Transverse colon (tissue), 4 donors: ENCODE measurements around the gene COX5A. TPM values are rescaled to one million over a fixed set of nuclear protein-coding genes. Genes with fewer than 3 reads are reported as not detected.

Source experiments
- DNase-seq: peaks from one replicate; pipeline ENCODE4 v3.0.0-alpha.2; 2019
- H3K27ac ChIP-seq, 4 donors: fragments of 200-600 bp; sonication (generic); 2 replicates each; pipeline ENCODE4 v1.5.1; 2016 to 2018; ENCODE audit warnings: inconsistent platforms in 4 of 4
- H3K27me3 ChIP-seq: fragments of 200-600 bp; sonication (generic); 2 replicates; pipeline ENCODE4 v1.5.1; 2017; ENCODE audit warnings: inconsistent platforms
- H3K36me3 ChIP-seq, 4 donors: fragments of 200-600 bp; sonication (generic); 2 replicates each; pipeline ENCODE4 v1.5.1; 2017 to 2019; ENCODE audit warnings: inconsistent platforms in 4 of 4
- H3K4me1 ChIP-seq, 4 donors: fragments of 200-600 bp; sonication (generic); 2 replicates each; pipeline ENCODE4 v1.5.1; 2017 to 2020; ENCODE audit warnings: inconsistent platforms in 4 of 4
- H3K4me3 ChIP-seq, 4 donors: fragments of 200-600 bp; sonication (generic); 1 replicate in 1 of 4; 2 replicates in 3 of 4; pipeline versions ENCODE4 v1.5.1 to v1.6.1; 2017 to 2019; ENCODE audit warnings: inconsistent platforms in 4 of 4
- H3K9me3 ChIP-seq, 2 donors: fragments of 200-600 bp; sonication (generic); 2 replicates each; pipeline ENCODE4 v1.5.1; 2017 to 2019; ENCODE audit warnings: inconsistent platforms in 2 of 2
- CTCF ChIP-seq, 5 experiments: fragments of 200-600 bp in 3 of 5; fragments of 450-650 bp in 2 of 5; sonication (generic) in 3 of 5; IDR thresholded peaks; 1 replicate in 2 of 5; 2 replicates in 3 of 5; pipeline ENCODE4 v1.5.1; 2016 to 2017; ENCODE audit warnings: antibody characterized with exemption in 5 of 5, inconsistent platforms in 3 of 5, mild to moderate bottlenecking in 2 of 5, moderate library complexity in 1 of 5
- EP300 ChIP-seq: sonication (generic); formaldehyde crosslinking; IDR thresholded peaks from one replicate; pipeline ENCODE4 v1.6.1; 2017; ENCODE audit warnings: antibody characterized with exemption, low read depth
- POLR2A ChIP-seq: fragments of 450-650 bp; IDR thresholded peaks from one replicate; pipeline ENCODE4 v1.6.1; 2016; ENCODE audit warnings: antibody characterized with exemption, mild to moderate bottlenecking, moderate library complexity
- POLR2AphosphoS5 ChIP-seq, 3 donors: sonication (generic); formaldehyde crosslinking; IDR thresholded peaks; one replicate each; pipeline ENCODE4 v1.6.1; 2016; ENCODE audit warnings: antibody characterized with exemption in 3 of 3
- WGBS, 2 donors: methylation state at CpG; one replicate each; pipeline ENCODE4 v1.1.5; 2018; ENCODE audit warnings: low coverage in 1 of 2; 5-methylcytosine and 5-hydroxymethylcytosine counted together
- in situ Hi-C, 4 donors: fragments of 200-750 bp; cut with MboI; loops; one replicate each; pipeline versions ENCODE4 v1.15.0 to v1.15.1; 2017; ENCODE audit warnings: low sequenced_read_pairs in 3 of 4, low pct_ligation_motif_present in 1 of 4, low pct_unique_long_range_greater_than_20kb in 1 of 4
- intact Hi-C: fragments of 100-400 bp; cut with DNase I; formaldehyde crosslinking; loops from one replicate; pipeline ENCODE4 v1.15.1; 2023; ENCODE audit warnings: low total_unique reads
- total RNA-seq, 4 donors: library from RNA; depleted of rRNA; stranded (reverse); fragments of >200 nt; gene quantifications; one replicate each; pipeline ENCODE4 v1.1.0, GENCODE V29; 2016

COX5A gene
- total RNA-seq, 4 donors from 2014 or later: 135 to 437 (median 219) TPM

DNA sequence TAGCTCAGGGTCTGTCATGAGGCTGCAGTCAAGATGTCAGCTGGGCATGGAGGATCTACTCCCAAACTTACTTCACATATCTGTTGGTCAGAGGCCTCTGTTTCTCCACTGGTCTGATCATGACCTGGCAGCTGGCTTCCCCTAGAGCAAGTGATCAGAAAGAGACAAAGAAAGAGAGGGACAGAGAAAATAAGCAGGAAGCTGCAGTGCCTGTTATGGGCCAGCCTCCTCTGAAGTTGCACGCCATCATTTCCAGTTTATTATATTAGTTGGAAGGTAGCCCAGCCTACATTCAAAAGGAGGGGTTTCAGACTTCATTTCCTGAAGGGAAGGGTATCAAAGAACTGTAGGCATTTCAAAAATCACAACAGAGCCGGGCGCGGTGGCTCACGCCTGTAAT lies 23.7 kb upstream of the COX5A start:
- Histone ChIP-seq H3K27ac (peak overlapping the region in 1 of 4 donors; percentile 8), H3K4me1 (peaks cover 0 to 42% (median 22%) of the 10 kb centered on the region in 4 donors), H3K9me3 (no peaks in the 10 kb centered on the region), H3K4me3 (no peak overlapping the region), H3K27me3 (peaks cover 24% of the 10 kb centered on the region), H3K36me3 (no peaks in the 10 kb centered on the region)
- TF ChIP-seq CTCF (IDR thresholded peaks at IDR 0.05) (no peak), POLR2A (no peak), POLR2AphosphoS5 (IDR thresholded peaks at IDR 0.05) (no peak), EP300 (no peak)
- 40 to 47% methylated on average over 4 to 5 of the region's 5 CpGs for WGBS, 2 donors
- DNase-seq: no peak
- intact Hi-C loops: no loop called here
- in situ Hi-C loops: loop anchor here in 1 of 4 donors (25.0 kb wide), 1 partner anchor 324 kb away; no protein-coding TSS in a partner anchor

- intact Hi-C loops: no loop called here
- Histone ChIP-seq H3K27me3 (peaks cover 24% of the 10 kb centered on the region), H3K36me3 (no peaks in the 10 kb centered on the region), H3K27ac (peak overlapping the region in 1 of 4 donors; percentile 8), H3K9me3 (no peaks in the 10 kb centered on the region), H3K4me1 (peaks cover 0 to 45% (median 26%) of the 10 kb centered on the region in 4 donors), H3K4me3 (no peak overlapping the region)
- TF ChIP-seq CTCF (IDR thresholded peaks at IDR 0.05): no peak
- TF ChIP-seq EP300: no peak
- TF ChIP-seq POLR2AphosphoS5 (IDR thresholded peaks at IDR 0.05): no peak
- TF ChIP-seq POLR2A: no peak
- in situ Hi-C loops: loop anchor here in 1 of 4 donors (25.0 kb wide), 1 partner anchor 324 kb away; no protein-coding TSS in a partner anchor
- no peak for DNase-seq
- 48 to 53% methylated on average over 2 to 3 of the region's 3 CpGs for whole genome bisulfite sequencing, 2 donors
These were observed 23.2 kb upstream of the COX5A start for GRCh38 chr15:74960995-74961588.

DNA sequence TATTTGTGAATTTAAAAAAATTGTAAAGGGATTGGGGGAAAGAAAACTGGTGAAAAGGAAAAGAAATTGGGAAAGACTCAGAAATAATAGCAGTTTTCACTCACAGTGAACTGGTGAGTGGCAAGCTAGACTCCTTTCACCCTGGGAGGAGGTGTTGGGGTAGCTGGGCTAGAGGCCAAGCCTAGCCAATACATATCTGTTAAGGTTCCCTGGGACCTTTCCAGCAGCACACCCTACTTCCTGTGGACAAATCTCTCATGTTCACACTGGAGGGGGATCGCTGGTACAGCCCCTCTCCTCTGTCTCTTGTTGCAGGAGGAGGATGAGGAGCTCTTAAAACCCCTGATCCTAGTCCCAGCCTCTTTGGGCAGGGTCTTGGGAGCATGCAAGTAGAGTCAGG lies 22.4 kb upstream of the COX5A start:
- no peak for DNase-seq
- in situ Hi-C loops: loop anchor here in 1 of 4 donors (25.0 kb wide), 1 partner anchor 323 kb away; no protein-coding TSS in a partner anchor

More for the DNA sequence above, 22.4 kb upstream of the COX5A start:
- H3K27me3 ChIP-seq: peaks cover 24% of the 10 kb centered on the region
- H3K36me3 ChIP-seq: no peaks in the 10 kb centered on the region
- H3K9me3 ChIP-seq: no peaks in the 10 kb centered on the region
- no peak overlapping the region for H3K4me3 ChIP-seq
- H3K4me1 ChIP-seq: peaks cover 6 to 53% (median 34%) of the 10 kb centered on the region in 4 donors
- TF ChIP-seq POLR2A: no peak
- no peak for TF ChIP-seq CTCF (IDR thresholded peaks at IDR 0.05)
- TF ChIP-seq EP300: no peak
- TF ChIP-seq POLR2AphosphoS5 (IDR thresholded peaks at IDR 0.05): no peak
- intact Hi-C loops: no loop called here
- H3K27ac ChIP-seq: no peak overlapping the region
- 36% methylated on average over 1 of the region's 1 CpG; no CpG with 5 or more reads in 1 of the 2 donors for WGBS, 2 donors
